HG03520 (cell line): ENCODE data around the gene LDLRAD1.
"Not testable (repeated sequence)": the region's sequence is repeated elsewhere in the genome, so short reads cannot be mapped to it uniquely, and the experiment has no call there.

Experiments used
- ATAC-seq: cut with Tn5 transposase; IDR thresholded peaks from one replicate; pipeline ENCODE4 v1.9.1; 2021; ENCODE audit warnings: mild to moderate bottlenecking, moderate library complexity; ENCODE audit not compliant: unreplicated experiment

The LDLRAD1 gene

GRCh38 chr1:54018635-54019034, 649 bp upstream of the LDLRAD1 start:
- ATAC-seq: no peak

GRCh38 chr1:54016343-54017282, 1.4 kb downstream of the LDLRAD1 start:
- no peak for ATAC-seq

GRCh38 chr1:54014009-54014629, 3.9 kb downstream of the LDLRAD1 start:
- ATAC-seq: no peak

GRCh38 chr1:54013393-54014008, 4.5 kb downstream of the LDLRAD1 start:
- ATAC-seq: no peak

DNA sequence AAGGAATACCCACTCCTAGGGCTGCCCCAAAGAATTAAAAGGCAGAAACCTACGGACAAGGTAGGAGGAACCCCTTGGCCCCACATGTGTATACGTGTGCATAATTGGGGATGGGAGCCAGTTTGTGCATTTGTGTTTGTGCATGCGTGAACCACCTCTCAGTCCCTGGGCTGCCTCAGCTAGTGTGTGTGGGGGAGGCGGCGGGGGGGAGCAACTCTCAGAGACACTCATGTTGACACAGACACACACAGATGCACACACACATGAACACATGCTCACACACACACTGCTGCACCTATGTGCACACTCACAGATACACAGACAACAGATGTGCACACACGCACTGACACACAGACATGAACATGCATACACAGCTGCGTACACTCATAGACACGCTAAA, 5.1 kb downstream of the LDLRAD1 start:
- no peak for ATAC-seq

- no peak for ATAC-seq
Measured at GRCh38 chr1:54012008-54012325, 6.0 kb downstream of the LDLRAD1 start.

DNA sequence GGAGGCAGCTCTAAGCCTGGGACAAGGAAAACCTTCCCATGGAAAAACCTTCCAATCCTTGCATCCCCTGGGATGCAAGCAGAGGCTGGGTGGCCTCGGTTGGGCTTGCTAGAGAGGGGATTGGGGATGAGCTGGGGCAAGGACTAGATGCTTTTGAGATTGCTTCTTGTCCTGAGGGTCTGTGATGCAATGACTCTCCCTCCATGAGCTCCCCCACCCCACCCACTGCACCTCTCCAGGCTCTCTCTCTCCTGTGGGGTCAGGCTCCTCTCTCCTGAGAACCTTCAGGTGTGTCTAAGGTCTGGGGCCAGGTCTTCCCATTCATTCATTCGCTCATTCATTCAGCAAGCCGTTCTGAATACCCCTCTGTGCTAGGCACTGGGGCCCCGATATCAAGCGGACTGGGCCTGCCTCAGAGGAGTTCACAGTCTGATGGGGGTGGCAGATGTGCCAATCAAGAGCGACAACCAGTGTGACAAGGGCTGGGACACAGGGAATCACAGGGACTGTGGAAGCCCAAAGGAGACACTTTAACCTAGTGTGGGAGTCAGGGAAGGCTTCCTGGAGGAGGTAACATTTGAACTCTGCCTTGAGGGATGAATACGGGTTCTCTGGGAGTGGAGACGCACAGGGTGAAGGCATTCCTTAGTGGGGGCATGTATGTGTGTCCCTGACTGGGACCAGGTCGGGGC, 6.5 kb downstream of the LDLRAD1 start:
- no peak for ATAC-seq

DNA sequence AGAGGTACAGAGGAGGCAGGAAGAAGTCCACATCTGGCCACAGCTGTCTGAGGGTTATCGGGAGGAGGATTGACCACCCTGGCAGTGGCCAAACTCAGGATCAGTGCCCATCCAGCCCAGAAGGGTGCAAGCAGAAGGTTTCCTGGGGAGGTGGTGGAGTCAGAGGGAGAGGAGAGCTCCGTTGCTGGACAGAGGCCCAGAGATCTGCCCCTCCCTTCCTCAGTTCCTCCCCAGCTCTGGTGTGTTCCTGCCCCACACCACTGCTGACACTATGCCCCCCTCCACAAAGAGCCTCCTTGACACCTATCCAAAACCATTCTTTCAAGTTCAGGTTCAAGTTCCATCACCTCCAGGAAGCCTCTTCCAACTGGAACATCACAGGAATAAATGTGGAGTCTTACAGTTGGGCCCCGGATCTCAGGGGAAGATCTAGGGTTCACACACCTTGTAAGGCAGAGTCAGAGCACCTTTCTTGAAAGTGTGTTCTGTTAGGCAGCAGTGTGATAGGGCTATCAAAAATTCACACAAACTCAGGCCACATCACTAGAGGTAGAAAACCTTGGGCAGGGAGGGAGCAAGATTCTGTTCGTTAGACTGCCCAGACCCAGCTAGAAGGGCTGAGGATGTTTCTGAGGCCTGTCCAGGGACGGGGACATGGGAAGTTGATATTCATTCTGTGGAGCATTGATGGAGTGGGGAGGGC, 7.4 kb downstream of the LDLRAD1 start:
- ATAC-seq: no peak

DNA sequence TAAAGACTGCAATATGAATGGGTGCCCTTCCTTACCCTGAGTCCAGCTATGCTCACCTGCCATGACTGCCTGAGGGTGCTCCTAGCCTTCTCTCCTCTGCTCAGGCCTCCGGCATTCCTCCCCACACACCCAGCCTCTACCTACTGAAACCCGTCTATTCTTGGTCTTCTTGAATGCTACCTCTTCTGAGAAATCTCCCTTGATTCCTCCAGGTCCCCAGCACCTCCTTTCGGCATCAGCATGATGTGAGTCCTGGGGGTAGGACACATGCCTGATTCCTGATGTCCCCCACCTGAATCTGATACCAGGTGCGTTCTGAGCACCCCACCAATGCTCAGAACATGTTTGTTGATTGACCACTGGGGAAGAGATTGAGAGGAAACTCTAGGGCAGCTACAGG, 8.6 kb downstream of the LDLRAD1 start:
- no peak for ATAC-seq

DNA sequence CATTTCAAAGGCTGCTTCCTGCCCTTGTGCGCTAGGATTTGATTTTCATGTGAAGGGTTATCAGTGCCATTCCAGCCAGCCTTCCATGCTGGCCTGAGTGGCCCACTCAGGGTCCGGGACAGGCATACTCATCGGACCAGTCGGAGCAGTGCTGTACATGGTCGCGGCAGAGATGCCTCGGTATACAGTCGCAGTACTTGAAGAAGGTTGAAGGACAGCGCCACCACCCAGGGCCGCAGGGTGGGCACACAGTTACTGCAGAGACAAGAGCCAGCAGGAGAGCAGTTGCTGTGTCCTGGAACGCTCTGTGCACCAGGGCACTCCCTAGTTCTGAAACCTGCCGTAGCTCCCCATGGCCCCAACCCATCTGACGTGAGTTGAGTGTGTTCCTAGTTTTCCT, 9.1 kb downstream of the LDLRAD1 start:
- ATAC-seq: no peak

- no peak for ATAC-seq
Measured at GRCh38 chr1:54007613-54008012, 10.4 kb downstream of the LDLRAD1 start.

DNA sequence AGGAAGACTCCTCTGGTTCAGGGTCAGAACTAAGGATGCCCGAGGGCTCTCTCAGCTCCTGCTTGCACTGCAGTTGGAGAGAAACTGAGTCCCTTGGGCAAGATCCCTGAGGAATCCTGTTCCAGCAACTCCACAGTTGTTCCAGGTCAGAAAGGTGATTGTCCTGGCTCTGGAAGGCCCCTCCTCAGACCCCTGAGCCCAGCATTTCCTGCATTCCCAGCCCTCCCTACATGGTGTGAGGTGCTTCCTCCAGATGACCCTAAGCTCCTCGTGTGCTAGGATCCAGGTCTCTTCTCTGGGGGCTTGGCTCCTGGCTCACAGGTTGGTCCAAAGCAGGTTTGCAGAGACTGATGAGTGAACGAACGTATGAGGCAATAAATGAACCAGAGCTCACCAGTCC, 11.5 kb downstream of the LDLRAD1 start:
- ATAC-seq: no peak

GRCh38 chr1:54004481-54005049, 13.4 kb downstream of the LDLRAD1 start:
- ATAC-seq: no peak

DNA sequence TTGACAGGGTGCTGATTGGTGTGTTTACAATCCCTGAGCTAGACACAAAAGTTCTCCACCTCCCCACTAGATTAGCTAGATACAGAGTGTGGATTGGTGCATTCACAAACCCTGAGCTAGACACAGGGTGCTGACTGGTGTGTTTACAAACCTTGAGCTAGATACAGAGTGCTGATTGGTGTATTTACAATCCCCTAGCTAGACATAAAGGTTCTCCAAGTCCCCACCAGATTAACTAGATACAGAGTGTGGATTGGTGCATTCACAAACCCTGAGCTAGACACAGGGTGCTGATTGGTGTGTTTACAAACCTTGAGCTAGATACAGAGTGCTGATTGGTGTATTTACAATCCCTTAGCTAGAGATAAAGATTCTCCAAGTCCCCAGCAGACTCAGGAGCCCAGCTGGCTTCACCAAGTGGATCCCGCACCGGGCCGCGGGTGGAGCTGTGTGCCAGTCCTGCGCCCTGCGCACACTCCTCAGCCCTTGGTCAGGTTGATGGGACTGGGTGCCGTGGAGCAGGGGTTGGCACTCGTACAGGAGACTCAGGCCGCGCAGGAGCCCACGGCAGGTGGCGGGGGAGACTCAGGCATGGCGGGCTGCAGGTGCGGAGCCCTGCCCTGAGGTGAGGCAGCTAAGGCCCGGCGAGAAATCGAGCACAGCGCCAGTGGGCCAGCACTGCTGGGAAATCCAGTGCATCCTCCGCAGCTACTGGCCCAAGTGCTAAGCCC, 14.1 kb downstream of the LDLRAD1 start:
- ATAC-seq: not testable (repeated sequence)

DNA sequence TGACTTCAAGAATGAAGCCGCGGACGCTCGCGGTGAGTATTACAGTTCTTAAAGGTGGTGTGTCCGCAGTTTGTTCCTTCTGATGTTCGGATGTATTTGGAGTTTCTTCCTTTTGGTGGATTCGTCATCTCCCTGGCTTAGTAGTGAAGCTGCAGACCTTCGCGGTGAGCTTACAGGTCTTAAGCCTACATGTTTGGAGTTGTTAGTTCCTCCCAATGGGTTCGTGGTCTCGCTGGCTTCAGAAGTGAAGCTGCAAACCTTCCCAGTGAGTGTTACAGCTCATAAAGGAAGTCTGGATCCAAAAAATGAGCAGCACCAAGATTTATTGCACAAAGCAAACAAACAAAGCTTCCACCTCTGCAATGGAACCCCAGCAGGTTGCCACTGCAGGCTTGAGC, 14.7 kb downstream of the LDLRAD1 start:
- no peak for ATAC-seq

DNA sequence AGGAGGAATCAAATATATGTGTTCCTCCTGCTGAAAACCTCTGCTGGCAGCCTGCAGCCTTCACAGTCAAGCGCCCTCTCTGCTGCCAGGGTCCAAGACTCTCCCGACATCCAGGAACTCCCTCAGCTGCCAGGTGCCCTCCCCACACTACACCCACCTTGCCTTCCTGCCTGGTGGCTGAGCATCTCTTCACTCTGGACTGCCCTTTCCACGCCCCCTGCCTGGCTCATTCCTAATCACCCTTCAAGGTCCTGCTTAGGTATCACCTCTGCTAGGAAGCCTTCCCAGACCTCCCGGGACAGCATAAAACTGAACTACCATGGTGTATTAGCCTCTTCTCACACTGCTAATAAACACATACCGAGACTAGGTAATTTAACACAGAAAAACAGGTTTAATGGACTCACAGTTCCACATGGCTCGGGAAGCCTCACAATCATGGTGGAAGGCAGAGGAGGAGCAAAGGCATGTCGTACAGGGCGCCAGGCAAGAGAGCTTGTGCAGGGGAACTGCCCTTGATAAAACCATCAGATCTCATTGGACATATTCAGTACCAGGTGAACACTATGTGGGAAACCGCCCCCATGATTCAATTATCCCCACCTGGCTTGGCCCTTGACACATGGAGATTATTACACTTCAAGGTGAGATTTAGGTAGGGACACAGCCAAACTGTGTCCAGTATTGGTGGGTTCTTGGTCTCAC, 15.3 kb downstream of the LDLRAD1 start:
- ATAC-seq: no peak

- ATAC-seq: no peak
Measured at GRCh38 chr1:54001591-54001990, 16.4 kb downstream of the LDLRAD1 start.

DNA sequence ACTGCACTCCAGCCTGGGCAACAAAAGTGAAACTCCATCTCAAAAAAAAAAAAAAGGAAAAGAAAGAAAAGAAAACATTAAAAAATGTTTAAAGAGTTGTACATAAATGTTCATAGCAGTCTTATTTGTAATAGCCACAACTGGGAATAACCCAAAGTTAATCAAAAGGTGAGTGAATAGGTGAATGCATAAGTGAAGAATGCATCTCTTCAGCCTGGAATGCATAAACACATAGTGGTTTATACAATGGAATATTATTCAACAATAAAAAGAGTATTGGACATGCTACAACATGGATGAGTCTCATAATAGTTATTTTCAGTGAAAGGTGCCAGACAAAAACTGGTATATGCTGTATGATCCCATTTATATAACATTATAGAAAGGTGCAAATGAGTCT, 18.1 kb downstream of the LDLRAD1 start:
- ATAC-seq: no peak

DNA sequence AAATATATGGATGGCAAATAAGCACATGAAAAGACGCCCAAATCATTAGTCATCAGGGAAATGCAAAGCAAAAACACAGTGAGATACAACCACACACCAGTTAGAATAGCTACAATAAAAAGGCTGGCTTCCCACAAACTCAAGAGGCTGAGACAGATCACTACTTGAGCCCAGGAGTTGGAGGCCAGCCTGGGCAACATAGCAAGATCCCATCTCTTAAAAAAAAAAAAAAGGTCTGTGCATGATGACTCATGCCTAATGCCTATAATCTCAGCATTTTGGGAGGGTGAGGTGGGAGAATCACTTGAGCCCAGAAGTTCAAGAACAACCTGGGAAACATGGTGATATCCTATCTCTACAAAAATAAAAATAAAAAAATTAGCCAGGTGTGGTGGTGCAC, 19.8 kb downstream of the LDLRAD1 start:
- no peak for ATAC-seq
